ENCODE results near the gene IRF7.
"Not testable (repeated sequence)": the region's sequence is repeated elsewhere in the genome, so short reads cannot be mapped to it uniquely, and the experiment has no call there.

The IRF7 gene

DNA sequence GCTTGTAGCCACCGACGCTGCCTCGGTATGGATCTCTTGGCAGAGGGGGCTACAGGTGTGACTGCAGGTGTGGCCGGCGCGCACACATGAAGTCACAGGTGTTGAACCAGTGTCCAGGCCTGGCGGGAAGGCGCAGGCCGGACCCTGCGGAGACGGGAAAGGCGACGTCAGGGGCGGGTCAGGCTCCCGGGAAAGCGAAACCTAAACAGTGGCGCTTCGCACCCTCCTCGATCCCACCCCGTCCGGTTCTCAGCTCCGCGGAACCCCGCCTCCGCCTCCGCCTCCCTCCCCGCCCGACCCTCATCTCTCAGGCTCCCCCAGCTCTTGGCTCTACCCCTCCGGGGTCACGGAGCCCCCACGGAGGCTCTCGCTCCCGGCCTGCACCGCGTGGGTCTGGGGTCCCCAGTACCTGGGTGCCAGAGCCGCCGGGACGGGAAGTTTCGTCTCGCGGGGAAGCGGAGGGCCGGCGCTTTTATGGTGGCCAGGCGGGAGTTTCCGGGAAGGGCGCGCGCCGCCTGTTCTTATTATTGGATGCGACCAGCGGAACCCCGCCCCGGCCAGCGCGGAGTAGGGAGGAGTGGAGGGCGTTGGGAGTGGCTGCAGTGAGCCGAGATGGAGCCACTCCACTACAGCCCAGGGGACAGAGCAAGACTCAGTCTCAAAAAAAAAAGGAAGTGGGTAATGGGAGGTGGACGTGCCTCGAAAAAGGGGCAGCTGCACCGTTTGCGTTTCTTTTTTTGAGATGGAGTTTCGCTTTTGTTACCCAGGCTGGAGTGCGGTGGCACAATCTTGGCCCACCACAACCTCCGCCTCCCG lies at the start of gene IRF7:
TSS of gene IRF7 (minus strand) at position 447 of the 816 bp plus-strand sequence. CDS start 586 bp downstream, outside the sequence.
- in situ Hi-C loops (cut with MboI; ENCODE audit: low sequenced_read_pairs), result no loop called here
- Histone ChIP-seq H3K4me3 (peak within 1 kb of the TSS; percentile 91), H3K27me3 (ENCODE audit: low read depth) (no peaks in the 10 kb centered on the region), H3K36me3 (replicated peaks) (peaks cover 34% of the 10 kb centered on the region), H3K9me3 (no peaks in the 10 kb centered on the region), H3K4me1 (peaks cover 6% of the 10 kb centered on the region; the same call in 1 of the 2 replicates)
- DNase-seq (ENCODE audit: low spot score in 2 of 2), result peak; percentile 80 to 96

DNA sequence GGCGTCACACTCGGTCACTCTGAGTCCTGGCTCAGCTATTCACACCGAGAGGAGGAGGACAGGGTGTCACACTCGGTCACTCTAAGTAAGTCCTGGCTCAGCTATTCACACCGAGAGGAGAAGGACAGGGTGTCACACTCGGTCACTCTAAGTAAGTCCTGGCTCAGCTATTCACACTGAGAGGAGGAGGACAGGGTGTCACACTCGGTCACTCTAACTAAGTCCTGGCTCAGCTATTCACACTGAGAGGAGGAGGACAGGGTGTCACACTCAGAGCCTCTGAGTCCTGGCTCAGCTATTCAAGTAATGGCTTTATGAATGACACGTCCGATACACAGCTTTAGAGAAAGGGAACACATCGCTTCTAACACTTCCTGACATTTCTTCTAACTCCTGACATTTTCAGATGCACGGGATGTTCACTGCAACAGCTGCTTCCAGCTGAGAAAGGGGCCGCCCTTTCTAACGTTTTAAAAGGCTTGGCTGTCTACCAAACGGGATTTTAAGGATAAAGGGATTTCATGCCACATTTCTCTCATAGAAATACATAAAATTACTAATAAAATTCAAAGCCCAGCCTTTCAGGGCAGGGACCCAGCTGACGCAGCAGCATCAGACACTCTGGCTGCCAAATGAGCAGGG lies 49.4 kb upstream of the IRF7 start:
- DNase-seq (ENCODE audit: low spot score in 2 of 2), result no peak
- Histone ChIP-seq H3K4me3 (no peak overlapping the region), H3K36me3 (replicated peaks) (peaks cover 38% of the 10 kb centered on the region), H3K9me3 (no peaks in the 10 kb centered on the region), H3K27me3 (ENCODE audit: low read depth) (no peaks in the 10 kb centered on the region), H3K4me1 (no peaks in the 10 kb centered on the region)
- in situ Hi-C loops (cut with MboI; ENCODE audit: low sequenced_read_pairs), result no loop called here

DNA sequence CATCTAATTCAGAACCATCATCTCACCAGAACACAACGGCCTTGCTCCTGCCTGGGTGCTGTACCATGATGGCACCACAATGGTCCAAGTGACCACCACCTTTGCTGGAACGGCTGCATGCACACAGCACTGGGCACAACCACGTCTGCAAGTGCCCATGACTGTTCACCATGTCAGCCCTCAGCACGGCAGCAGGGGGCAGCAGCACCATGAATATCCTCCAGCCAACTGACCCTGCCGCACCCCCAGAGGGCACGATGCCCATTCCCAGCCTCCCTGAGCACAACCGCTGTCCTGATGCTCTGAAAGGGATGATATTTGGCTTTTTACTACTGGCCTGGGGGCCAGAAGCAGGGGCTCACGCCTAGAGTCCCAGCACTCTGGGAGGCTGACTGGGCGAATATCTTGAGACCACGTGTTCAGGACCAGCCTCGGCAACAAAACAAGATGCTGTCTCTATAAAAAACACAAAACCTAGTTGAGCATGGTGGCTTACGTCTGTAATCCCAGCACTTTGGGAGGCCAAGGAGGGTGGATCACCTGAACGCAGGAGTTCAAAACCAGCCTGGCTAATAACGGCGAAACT lies 47.0 kb upstream of the IRF7 start:
- DNase-seq (ENCODE audit: low spot score in 2 of 2), result peak; percentile 17 to 73
- Histone ChIP-seq H3K4me3 (no peak overlapping the region), H3K4me1 (no peaks in the 10 kb centered on the region), H3K27me3 (ENCODE audit: low read depth) (no peaks in the 10 kb centered on the region), H3K9me3 (no peaks in the 10 kb centered on the region), H3K36me3 (replicated peaks) (peaks cover 42% of the 10 kb centered on the region)
- in situ Hi-C loops (cut with MboI; ENCODE audit: low sequenced_read_pairs), result no loop called here

GRCh38 chr11:660681-661444 lies 45.1 kb upstream of the IRF7 start:
- H3K27me3 ChIP-seq (ENCODE audit: low read depth), result no peaks in the 10 kb centered on the region
- H3K36me3 ChIP-seq (replicated peaks), result peaks cover 46% of the 10 kb centered on the region
- H3K9me3 ChIP-seq, result no peaks in the 10 kb centered on the region
- in situ Hi-C loops (cut with MboI; ENCODE audit: low sequenced_read_pairs), result no loop called here
- no peak overlapping the region for H3K4me3 ChIP-seq
- no peaks in the 10 kb centered on the region for H3K4me1 ChIP-seq
- no peak for DNase-seq (ENCODE audit: low spot score in 2 of 2)

DNA sequence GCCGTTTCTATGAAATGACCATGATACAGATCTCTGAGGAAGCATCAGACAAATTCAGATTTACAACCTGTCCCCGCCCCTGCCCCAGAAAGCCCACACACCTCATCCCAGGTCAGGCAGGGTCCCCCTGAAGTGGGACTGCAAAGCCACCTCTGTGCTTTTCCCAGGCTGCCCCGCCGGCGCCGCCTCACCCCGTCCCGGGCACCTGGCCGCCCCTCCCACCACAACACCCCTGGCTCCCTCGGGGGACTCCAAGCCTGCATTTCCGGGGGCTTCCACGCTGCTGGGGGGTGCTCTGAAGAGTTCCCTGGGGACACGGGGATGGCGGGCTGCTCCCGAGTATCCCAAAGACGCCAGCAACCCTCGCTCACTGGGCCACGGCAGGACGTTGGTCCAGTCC lies 44.5 kb upstream of the IRF7 start:
- in situ Hi-C loops (cut with MboI; ENCODE audit: low sequenced_read_pairs), result no loop called here
- Histone ChIP-seq H3K36me3 (replicated peaks) (peaks cover 40% of the 10 kb centered on the region), H3K4me1 (no peaks in the 10 kb centered on the region)

GRCh38 chr11:659532-660085 lies 43.9 kb upstream of the IRF7 start:
- in situ Hi-C loops (cut with MboI; ENCODE audit: low sequenced_read_pairs), result no loop called here
- Histone ChIP-seq H3K27me3 (ENCODE audit: low read depth) (no peaks in the 10 kb centered on the region), H3K4me3 (no peak overlapping the region), H3K36me3 (replicated peaks) (peaks cover 39% of the 10 kb centered on the region), H3K4me1 (no peaks in the 10 kb centered on the region), H3K9me3 (no peaks in the 10 kb centered on the region)
- no peak for DNase-seq (ENCODE audit: low spot score in 2 of 2)

More for the DNA sequence above, 44.5 kb upstream of the IRF7 start:
- Histone ChIP-seq H3K9me3 (no peaks in the 10 kb centered on the region), H3K4me3 (no peak overlapping the region), H3K27me3 (ENCODE audit: low read depth) (no peaks in the 10 kb centered on the region)
- no peak for DNase-seq (ENCODE audit: low spot score in 2 of 2)

DNA sequence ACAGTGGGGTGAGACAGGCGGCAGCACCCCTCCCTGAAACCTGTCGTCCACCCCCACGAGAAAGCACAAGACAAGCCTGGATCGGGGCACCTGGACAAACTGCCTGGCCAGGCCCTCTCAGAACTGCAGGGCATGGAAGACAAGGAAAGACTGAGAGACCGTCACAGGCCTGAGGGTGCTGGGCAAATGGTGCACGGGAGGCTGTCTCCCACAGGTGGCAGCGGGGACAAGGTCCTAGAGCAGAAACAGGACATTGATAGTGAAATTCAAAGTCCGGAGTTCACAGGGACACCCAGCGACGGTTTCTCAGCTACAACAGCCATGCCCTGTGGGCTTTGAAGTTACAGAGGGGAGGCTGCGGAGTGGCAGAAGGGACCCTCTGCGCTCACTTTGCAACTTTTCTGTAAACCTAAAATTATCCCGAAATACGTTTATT lies 42.0 kb upstream of the IRF7 start:
- Histone ChIP-seq H3K4me1 (no peaks in the 10 kb centered on the region), H3K27me3 (ENCODE audit: low read depth) (no peaks in the 10 kb centered on the region), H3K36me3 (replicated peaks) (peaks cover 28% of the 10 kb centered on the region), H3K9me3 (no peaks in the 10 kb centered on the region), H3K4me3 (no peak overlapping the region)
- no peak for DNase-seq (ENCODE audit: low spot score in 2 of 2)
- in situ Hi-C loops (cut with MboI; ENCODE audit: low sequenced_read_pairs), result no loop called here

DNA sequence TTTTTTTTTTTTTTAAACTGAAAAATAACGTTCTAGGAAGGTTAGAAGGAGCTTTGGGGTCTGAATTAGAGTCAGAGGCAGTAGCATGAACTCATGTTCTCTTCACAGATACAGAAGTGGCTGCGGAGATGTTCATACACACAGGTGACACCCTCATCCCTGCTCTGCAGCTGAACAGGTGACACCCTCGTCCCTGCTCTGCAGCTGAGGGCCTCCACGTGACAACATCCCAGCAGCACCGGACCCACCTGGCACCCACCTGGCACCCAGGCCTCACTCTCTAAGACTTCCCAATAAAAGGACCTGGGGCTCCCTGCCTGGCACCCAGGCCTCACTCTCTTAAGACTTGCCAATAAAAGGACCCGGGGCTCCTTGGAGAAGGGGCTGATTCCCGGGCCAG lies 41.1 kb upstream of the IRF7 start:
- DNase-seq (ENCODE audit: low spot score in 2 of 2), result no peak
- Histone ChIP-seq H3K4me3 (no peak overlapping the region), H3K4me1 (no peaks in the 10 kb centered on the region), H3K27me3 (ENCODE audit: low read depth) (no peaks in the 10 kb centered on the region), H3K9me3 (no peaks in the 10 kb centered on the region), H3K36me3 (replicated peaks) (peaks cover 22% of the 10 kb centered on the region)
- in situ Hi-C loops (cut with MboI; ENCODE audit: low sequenced_read_pairs), result no loop called here

DNA sequence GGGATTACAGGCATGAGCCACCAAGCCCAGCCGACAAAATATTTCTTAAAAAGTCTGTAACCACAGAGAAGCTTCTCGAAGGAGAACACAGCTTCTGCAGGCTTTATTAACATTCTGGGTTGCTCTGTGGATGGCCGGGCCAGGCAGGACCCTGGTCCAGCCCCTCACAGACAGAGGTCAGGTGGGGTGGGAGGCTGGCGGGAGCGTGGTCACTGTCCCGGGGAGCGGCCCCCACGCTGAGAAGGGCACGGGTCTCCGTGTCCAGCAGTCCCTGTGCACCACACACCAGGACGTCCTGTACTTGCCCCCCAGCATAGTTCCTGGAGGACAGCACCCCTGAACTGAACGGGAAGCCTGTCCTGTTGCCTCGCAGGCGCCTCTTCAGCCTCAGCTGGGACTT lies 40.7 kb upstream of the IRF7 start:
- Histone ChIP-seq H3K9me3 (no peaks in the 10 kb centered on the region), H3K4me3 (no peak overlapping the region), H3K36me3 (replicated peaks) (peaks cover 22% of the 10 kb centered on the region), H3K4me1 (no peaks in the 10 kb centered on the region), H3K27me3 (ENCODE audit: low read depth) (no peaks in the 10 kb centered on the region)
- in situ Hi-C loops (cut with MboI; ENCODE audit: low sequenced_read_pairs), result no loop called here
- no peak for DNase-seq (ENCODE audit: low spot score in 2 of 2)

- H3K27me3 ChIP-seq (ENCODE audit: low read depth), result no peaks in the 10 kb centered on the region
- in situ Hi-C loops (cut with MboI; ENCODE audit: low sequenced_read_pairs), result no loop called here
- H3K36me3 ChIP-seq (replicated peaks), result peaks cover 23% of the 10 kb centered on the region
- no peak for DNase-seq (ENCODE audit: low spot score in 2 of 2)
- H3K4me3 ChIP-seq, result no peak overlapping the region
- H3K9me3 ChIP-seq, result no peaks in the 10 kb centered on the region
- no peaks in the 10 kb centered on the region for H3K4me1 ChIP-seq
Measured at GRCh38 chr11:655036-655726, 39.4 kb upstream of the IRF7 start.

GRCh38 chr11:654444-654843 lies 38.7 kb upstream of the IRF7 start:
- H3K9me3 ChIP-seq; DNase-seq (ENCODE audit: low spot score in 2 of 2); H3K27me3 ChIP-seq (ENCODE audit: low read depth); H3K4me3 ChIP-seq; H3K4me1 ChIP-seq; in situ Hi-C loops (cut with MboI; ENCODE audit: low sequenced_read_pairs): not testable (repeated sequence)
- peaks cover 23% of the 10 kb centered on the region for H3K36me3 ChIP-seq (replicated peaks)

GRCh38 chr11:653837-654236 lies 38.1 kb upstream of the IRF7 start:
- peaks cover 21% of the 10 kb centered on the region for H3K36me3 ChIP-seq (replicated peaks)
- no peaks in the 10 kb centered on the region for H3K27me3 ChIP-seq (ENCODE audit: low read depth)
- no peak overlapping the region for H3K4me3 ChIP-seq
- no peaks in the 10 kb centered on the region for H3K9me3 ChIP-seq
- in situ Hi-C loops (cut with MboI; ENCODE audit: low sequenced_read_pairs), result no loop called here
- no peaks in the 10 kb centered on the region for H3K4me1 ChIP-seq
- DNase-seq (ENCODE audit: low spot score in 2 of 2), result no peak

DNA sequence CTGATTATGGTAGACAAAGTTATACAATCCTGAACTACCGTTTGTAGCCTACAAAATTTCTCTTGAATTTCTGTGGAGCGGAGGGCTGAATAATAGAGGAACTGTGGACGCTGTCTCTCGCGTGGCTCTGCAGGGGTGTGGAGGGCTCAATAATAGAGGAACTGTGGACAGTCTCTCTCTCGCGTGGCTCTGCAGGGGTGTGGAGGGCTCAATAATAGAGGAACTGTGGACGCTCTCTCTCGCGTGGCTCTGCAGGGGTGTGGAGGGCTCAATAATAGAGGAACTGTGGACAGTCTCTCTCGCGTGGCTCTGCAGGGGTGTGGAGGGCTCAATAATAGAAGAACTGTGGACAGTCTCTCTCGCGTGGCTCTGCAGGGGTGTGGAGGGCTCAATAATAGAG lies 37.4 kb upstream of the IRF7 start:
- H3K9me3 ChIP-seq; in situ Hi-C loops (cut with MboI; ENCODE audit: low sequenced_read_pairs); H3K4me1 ChIP-seq; H3K4me3 ChIP-seq; DNase-seq (ENCODE audit: low spot score in 2 of 2); H3K27me3 ChIP-seq (ENCODE audit: low read depth): not testable (repeated sequence)
- H3K36me3 ChIP-seq (replicated peaks), result peaks cover 21% of the 10 kb centered on the region

Data from HAP-1 (cell line).